ENCODE data around the gene SCAMP1. TPM values are rescaled to one million over a fixed set of nuclear protein-coding genes. Genes with fewer than 3 reads are reported as not detected.

Gene SCAMP1
- total RNA-seq, 1 experiment from 2014 or later = 20.2 TPM

DNA sequence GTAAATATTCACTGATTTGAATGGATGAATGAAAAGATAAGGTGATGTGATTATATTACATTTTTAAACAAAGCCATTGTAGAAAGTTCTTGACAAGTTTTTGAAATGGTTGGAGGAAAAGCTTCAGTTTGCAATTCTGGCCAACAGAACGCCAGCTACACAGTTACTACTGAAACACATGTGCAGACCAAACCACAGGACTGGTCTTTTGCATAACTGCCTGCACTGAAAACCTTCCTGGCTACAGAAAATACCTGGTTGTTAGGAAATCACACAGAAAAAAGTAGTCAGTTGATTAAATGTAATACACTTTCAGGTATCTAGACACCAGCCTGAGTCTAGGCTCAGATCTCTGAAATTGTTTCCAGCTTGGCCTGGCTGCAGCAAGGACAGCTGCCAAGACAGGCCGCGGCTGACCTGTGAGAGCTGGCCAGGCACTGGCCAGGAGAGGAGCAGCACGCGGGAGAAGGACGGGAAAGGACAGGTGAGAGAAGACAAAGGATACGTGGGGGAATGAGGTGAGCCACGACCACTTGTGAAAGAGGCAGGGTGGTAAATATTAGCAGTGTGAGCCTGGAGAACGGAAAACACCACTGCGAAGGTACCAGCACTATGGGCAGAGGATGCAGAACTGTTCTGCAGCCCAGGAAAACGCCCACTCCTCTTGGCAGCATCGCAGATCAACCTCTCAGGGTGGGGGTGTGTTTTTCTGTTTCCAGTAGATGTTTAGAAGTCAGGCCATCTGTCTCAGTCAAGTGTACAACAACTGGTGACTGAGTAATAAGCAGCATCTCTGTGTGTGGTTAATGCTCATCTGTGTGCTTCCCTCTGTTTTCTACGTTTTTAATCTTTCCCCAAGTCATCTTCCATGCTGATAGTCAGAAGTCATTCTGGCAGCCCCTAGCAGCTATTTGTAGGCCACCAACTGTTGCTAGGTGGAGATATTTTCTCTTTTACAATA, 137.4 kb downstream of the SCAMP1 start:
- no peaks in the 10 kb centered on the region for H3K27me3 ChIP-seq
- H3K36me3 ChIP-seq = peaks cover 3% of the 10 kb centered on the region; the same call in 1 of the 2 replicates
- H3K4me3 ChIP-seq = no peak overlapping the region
- no peak for DNase-seq
- no peaks in the 10 kb centered on the region for H3K9me3 ChIP-seq

DNA sequence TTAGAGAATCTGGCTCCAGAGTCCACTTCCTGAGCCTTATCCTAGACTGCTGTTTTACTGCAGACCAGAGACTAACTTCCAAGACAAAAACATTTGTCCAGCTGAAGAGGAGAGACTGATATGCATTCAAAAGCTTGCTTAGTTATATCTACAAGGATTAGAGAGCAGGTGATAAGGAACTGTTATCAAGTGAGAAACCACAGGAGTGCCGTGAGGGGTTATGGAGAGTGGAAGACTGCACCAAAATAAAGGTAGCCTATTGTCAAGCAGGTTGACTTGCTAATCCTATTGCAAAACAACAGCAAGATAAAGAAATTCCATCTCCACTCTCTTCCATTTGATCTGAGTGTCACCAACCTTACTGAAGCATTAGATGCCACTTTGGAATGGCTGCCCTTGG, 139.1 kb downstream of the SCAMP1 start:
- no peaks in the 10 kb centered on the region for H3K27me3 ChIP-seq
- H3K9me3 ChIP-seq = no peaks in the 10 kb centered on the region
- peaks cover 3% of the 10 kb centered on the region; the same call in 1 of the 2 replicates for H3K36me3 ChIP-seq
- no peak overlapping the region for H3K4me3 ChIP-seq
- DNase-seq = no peak

DNA sequence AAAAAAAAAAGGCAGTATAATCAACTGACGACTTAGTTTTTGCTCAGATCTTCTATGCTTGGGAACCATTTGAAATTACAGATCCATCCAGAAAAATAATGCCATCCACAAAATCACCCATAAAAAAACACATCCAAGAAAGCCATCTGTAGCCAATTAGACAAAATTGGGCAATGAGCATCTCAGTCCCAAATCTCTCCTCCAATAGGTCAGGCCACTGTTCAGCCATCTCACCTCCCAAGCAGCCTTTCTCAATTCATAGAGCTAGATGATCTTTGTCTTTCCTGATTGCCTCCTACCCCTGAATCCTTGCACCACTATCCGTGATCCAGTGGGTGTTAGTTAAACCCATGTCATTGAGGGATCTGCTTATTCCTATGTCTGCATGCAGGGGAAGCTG, 139.6 kb downstream of the SCAMP1 start:
- Histone ChIP-seq H3K9me3 (no peaks in the 10 kb centered on the region), H3K27me3 (no peaks in the 10 kb centered on the region), H3K36me3 (peaks cover 3% of the 10 kb centered on the region; the same call in 1 of the 2 replicates), H3K4me3 (no peak overlapping the region)
- no peak for DNase-seq

DNA sequence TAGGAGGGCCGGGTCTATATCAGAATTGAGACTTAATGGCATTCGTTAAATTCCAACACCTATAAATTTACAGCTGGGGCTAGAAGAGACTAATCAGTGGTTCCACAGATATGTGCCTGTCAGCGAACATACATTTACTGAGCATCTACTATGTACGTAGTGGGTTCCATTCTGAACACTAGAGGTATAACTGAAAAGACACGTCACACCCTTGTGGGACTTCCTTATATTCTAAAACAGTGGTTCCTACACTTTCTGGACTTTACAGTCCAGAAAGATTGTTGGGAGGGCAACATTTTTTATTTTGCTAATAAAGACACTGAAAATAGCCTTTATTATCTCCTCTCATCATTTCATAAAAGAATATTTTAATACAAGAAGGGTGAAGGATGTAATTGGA, 140.5 kb downstream of the SCAMP1 start:
- H3K9me3 ChIP-seq = no peaks in the 10 kb centered on the region
- no peak for DNase-seq

DNA sequence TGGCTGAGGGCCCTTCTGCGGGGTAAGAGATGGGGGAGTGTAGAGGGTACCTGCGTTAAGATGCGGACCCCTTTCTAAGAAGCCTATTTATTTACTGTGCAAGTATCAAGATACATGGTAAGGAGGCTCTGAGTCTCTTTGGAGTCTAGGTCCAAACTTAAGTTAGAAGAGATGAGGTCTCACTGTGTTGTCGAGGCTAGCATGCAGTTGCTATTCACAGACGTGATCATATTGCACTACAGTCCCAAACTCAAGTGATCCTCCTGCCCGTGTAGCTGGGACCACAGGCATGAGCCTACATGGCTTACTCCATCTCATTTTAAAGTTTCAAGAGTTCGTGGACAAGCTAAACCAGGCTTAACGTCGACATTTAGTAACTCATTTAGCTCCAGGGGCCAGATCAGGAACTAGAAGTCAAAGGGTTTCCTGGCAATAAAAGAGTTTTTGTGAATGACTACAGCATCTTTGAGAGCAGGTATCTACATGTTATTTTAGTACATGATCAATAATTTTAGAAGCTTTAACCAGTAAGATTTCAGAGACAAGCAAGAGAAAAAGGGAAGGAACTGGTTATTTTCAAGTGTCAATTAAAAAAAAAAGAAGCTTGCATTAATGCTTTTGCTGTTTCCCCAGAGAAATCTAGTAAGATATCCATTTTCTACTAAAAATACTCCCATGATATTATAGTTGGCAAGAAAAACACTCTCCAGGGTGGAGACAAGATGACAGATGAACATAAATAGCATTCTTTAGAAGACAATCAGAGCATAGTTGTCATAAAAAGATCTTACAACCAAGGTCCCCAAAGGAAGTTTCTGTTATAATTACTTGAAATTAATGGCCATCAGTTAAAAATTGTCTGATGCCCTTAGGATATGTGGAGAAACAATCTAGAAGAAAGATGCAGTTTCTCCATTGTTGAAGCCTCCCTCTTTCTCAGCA, 141.3 kb downstream of the SCAMP1 start:
- Histone ChIP-seq H3K4me3 (no peak overlapping the region), H3K36me3 (peaks cover 3% of the 10 kb centered on the region; the same call in 1 of the 2 replicates), H3K27me3 (no peaks in the 10 kb centered on the region), H3K9me3 (no peaks in the 10 kb centered on the region)
- no peak for DNase-seq

More for the DNA sequence above, 140.5 kb downstream of the SCAMP1 start:
- H3K36me3 ChIP-seq = peaks cover 3% of the 10 kb centered on the region; the same call in 1 of the 2 replicates
- no peaks in the 10 kb centered on the region for H3K27me3 ChIP-seq
- H3K4me3 ChIP-seq = no peak overlapping the region

DNA sequence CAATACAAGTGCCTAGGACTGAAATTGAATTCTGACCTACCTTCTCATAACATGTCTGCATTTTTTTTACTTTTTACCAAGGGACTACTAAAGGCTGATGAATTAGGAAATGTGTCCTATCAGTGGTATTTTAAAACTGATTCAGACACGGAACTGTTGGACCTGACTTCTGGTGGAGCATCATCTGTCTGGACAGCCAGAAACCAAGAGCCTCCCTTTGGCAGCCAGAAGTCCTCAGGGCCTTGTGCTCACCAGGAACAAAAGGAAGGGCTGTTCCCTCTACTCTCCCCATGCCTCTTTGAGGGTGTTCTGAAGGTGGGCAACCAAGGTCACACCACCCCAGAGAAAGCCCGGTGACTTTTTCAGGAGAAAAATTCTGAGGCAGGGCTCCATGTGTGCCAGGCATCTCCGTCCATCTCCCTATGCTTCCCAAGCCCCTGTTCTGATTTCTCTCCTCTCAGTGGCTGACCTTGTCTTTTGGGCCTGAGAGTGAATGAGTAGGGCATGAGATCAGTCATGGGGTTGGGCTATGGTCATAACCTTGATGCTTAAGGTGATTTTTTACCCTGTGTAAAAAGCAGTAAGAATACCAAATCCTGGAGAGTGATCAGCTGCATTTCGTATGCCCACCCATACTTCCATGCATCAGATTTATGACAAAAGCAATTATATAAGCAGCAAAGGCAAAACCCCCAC, 143.7 kb downstream of the SCAMP1 start:
- no peak for DNase-seq
- Histone ChIP-seq H3K27me3 (no peaks in the 10 kb centered on the region), H3K9me3 (no peaks in the 10 kb centered on the region), H3K36me3 (peaks cover 7% of the 10 kb centered on the region; the same call in 1 of the 2 replicates), H3K4me3 (no peak overlapping the region)

DNA sequence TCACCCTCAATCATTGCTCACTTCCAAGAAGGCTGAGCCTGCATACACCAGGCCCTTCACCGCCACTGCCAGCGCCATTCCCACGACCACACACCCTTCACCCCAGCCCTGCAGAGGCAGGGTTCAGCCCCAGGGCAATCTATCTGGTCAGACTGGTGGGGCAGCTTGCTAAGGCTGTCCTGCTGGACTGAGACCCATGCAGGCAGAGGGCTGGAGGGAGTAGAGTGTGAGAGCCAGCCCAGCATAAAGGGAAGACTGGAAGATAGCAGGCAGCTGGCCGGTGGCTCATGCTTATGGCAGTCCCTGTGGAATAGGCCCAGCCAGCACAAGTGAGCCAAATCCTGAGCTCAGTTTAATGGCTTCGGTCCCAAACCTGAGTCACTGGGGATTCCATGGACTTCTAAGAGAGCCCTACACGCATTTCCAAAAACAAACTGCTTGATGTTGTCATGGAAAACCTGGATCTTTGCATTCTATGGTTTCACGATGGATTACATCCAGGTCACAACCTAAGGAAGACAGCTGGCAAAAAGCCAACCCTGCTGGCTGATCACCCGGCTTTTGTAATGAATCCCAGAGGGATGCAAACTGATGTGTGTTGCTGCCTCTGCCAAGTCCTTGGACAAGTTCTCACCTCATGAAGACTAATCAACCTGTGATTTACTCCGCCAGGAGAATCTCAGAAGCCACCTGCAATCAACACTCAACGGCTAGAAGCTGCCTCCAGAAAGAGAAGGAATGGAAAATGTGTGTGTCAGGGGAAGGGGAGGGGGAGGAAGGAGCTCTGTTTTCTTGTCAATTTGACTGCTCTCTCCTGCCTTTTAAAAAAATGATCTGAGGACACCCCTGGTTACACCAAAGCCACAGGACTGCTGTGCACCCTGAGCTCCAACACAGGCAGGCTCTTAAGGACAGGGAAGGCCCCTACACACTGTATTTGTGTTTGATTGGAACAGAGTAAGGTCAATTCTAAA, 144.6 kb downstream of the SCAMP1 start:
- H3K9me3 ChIP-seq = no peaks in the 10 kb centered on the region
- H3K27me3 ChIP-seq = no peaks in the 10 kb centered on the region
- no peak overlapping the region for H3K4me3 ChIP-seq
- DNase-seq = peak; percentile 96
- peaks cover 7% of the 10 kb centered on the region; the same call in 1 of the 2 replicates for H3K36me3 ChIP-seq

DNA sequence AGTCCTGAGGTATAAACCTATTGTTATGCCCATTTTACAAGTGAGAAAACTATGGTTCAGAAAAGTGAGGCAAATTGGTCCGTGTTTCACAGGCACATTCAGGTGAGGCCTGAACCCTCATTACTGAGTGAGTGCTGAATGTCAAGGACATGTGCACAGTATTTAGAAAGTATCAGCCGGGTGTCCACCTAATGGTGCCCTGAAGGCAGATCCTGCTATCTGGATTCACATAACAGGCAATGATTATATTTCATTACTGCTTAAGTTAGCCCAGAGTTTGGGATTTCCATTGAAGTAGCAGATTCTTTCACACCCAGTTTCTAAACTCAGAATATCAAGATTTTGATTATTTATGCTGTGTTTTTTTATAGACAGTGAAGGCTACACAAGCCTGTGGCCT, 145.4 kb downstream of the SCAMP1 start:
- Histone ChIP-seq H3K9me3 (no peaks in the 10 kb centered on the region), H3K4me3 (no peak overlapping the region), H3K36me3 (peaks cover 5% of the 10 kb centered on the region; the same call in 1 of the 2 replicates), H3K27me3 (no peaks in the 10 kb centered on the region)
- no peak for DNase-seq

DNA sequence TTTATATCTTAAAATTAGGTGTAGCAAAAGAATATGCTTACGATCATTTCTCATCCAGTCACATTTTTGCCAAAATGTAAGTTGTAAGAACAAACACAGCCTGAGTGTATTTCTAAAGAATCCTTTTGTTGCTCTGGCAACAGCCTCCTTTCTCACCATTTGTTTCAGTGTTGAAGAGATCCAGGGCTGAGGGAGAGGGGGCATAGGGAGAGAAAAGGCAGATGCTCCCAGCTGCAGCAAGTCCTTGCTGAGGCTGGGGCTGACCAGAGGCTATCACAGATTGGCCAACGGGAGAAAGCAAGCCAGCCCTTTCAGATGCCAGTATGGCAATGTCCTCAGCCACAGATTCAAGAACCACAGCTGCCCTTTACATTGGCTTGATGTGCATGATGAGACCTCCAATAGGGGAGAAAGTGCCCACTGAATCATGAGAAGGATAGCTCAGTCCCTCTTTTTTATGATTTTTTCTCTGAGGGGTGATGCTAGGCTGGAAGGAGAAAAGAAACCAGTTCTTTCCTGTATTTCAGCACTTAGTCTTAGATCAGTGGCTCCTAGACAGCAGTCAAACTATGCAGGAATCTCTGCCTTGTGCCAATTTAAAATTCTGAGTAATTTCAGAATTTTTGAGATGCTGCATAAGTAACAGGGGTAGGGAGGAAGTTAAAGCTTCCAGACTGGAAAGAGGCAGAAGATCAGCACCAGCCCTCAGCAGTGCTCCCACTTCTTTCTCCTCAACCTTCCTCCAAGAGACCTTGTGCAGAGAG, 146.0 kb downstream of the SCAMP1 start:
- Histone ChIP-seq H3K27me3 (no peaks in the 10 kb centered on the region), H3K4me3 (no peak overlapping the region), H3K36me3 (peaks cover 5% of the 10 kb centered on the region; the same call in 1 of the 2 replicates), H3K9me3 (no peaks in the 10 kb centered on the region)
- no peak for DNase-seq

DNA sequence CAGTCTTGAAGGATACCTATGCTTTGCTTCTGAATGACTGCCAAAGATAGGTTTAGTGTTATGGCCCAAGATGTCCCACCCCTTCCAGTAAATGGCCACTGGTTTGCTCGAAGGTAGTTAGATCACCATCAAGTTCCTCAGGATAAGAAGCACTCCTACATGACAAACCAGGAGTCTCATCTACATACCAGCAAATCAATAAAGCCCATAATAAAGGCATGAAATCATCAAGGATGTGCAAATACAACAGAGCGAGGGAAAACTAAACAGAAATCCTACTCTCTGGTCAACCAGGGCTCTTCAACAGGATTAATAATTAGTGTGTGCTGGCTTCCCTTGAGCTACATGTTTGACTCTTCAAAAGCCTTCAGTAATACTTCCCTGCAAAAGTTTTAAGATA, 147.1 kb downstream of the SCAMP1 start:
- Histone ChIP-seq H3K4me3 (no peak overlapping the region), H3K9me3 (no peaks in the 10 kb centered on the region), H3K36me3 (peaks cover 5% of the 10 kb centered on the region; the same call in 1 of the 2 replicates), H3K27me3 (no peaks in the 10 kb centered on the region)
- DNase-seq = no peak

DNA sequence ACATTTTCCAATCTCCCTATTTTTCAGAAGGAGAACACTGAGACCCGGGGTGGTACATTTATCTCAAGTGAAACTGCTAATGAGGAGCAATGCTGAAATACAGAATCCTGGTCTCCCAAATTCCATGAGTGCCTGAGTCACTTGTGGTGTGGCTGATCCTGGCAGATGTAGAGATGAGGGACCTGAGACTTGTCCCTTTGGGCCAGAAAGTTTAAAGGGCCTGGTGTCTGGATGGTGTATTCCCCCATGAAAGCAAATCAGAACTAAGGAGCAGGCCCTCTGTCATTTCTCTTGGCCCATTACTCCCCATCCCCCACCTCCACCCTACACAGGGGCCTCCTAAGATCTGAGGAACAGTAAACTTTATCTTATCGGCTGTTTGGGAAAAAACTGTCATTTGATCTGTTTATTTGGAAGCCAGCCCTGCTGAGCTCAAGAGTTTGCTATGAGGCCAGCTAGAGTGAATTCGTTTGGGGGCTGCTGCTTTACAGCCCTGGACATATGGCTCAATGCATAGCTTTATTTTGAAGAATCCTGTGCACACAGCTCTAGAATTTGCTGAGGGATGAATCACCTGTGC, 147.9 kb downstream of the SCAMP1 start:
- Histone ChIP-seq H3K4me3 (no peak overlapping the region), H3K27me3 (no peaks in the 10 kb centered on the region), H3K36me3 (peaks cover 5% of the 10 kb centered on the region; the same call in 1 of the 2 replicates), H3K9me3 (no peaks in the 10 kb centered on the region)
- DNase-seq = no peak

DNA sequence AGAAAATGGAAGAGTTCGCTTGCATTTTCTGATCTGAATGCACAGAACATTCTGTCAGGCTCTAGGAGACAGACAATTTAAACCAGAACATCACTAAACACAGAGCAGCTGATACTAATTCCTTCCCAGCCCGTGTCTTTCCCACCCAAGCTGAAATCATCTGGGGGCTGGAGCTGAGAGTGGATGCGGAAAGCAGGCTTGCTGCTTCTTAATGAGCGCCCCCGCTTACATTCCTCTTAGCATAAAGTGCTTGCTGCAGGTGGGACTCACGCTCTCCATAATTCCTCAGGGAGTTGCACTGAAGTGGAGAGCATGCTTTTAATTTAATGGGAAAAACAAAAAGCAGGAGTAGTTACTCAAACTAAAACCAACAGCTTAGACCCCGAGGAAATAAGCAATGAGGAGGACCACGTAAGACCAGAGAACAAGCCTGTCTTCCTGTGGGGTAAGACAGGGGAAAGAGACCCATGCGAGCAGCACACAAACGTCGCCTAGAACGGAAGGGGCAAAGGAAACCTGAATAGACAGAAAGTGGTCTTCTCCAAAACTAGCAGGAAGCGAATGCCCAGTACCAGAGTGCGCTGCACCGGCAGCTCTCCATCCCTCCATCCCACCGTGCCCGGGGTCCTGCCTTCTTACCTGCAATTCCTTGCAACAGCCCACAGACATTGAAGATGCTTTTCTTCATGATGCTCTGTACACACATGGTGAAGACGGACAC, 148.9 kb downstream of the SCAMP1 start:
- DNase-seq = no peak
- Histone ChIP-seq H3K9me3 (no peaks in the 10 kb centered on the region), H3K27me3 (no peaks in the 10 kb centered on the region), H3K4me3 (no peak overlapping the region), H3K36me3 (peaks cover 5% of the 10 kb centered on the region)

DNA sequence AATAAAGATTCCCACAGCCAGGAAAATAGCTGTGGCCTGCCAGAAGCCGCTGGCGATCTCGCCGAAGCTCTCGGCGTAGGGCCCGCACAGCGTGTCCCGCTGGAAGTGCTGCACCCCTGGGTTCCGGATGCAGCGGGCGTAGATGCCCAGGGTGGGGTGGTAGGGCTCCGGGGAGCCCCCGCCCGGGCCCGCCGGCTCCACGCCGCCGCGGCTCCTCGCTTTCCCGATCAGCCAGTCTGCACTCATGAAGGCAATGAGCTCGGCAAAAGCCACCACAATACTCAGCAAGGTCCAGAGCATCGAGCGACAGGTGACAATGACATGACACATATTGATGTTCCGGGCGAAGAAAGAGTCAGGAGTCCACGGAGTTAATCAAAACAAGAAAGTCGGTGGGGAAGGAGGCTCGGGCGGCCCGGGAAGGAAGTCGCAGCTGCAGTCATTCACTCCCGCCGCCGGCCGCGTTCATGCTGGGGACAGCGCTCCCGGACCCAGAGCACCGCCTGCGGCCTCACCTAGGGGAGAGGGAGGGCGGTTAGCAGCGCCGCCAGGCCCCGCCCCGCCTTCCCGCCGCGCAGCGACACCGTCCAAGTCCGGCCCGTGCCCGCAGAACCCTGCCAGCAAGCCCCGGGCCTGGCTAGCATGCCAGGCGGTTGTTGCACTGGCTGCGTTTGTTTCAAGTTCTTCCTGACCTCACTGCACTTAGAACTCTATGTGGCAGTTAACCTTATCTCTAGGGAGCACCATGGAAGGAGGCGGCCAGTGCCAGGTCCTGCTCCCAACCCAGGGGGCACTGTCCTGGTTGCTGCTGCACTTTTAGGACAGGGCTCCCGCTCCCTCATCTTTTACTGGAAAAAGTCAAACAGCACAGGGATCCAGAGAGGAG, 149.7 kb downstream of the SCAMP1 start:
- Histone ChIP-seq H3K27me3 (no peaks in the 10 kb centered on the region), H3K36me3 (peaks cover 5% of the 10 kb centered on the region), H3K4me3 (no peak overlapping the region), H3K9me3 (no peaks in the 10 kb centered on the region)
- peak; percentile 54 for DNase-seq

Measured in MG63 (cell line).